Fibroblast of pulmonary artery (primary cell): ENCODE data around the gene CACNB4.
"Not testable (repeated sequence)": the region's sequence is repeated elsewhere in the genome, so short reads cannot be mapped to it uniquely, and the experiment has no call there.

ENCODE experiments used
- DNase-seq: peaks from one replicate; pipeline ENCODE4 v3.0.0-alpha.2; 2010; ENCODE audit warnings: low read depth
- H3K4me3 ChIP-seq: replicated peaks from 2 replicates; pipeline ENCODE4 v1.5.1; 2011; ENCODE audit warnings: low read depth, mild to moderate bottlenecking, control low read depth, low read length, moderate library complexity
- CTCF ChIP-seq: IDR thresholded peaks from 2 replicates; pipeline ENCODE4 v1.5.1; 2011; ENCODE audit warnings: mild to moderate bottlenecking, control low read depth, low read length, inconsistent platforms; ENCODE audit errors: missing control alignments

Gene CACNB4

GRCh38 chr2:151945186-151945585 lies 153.7 kb downstream of the CACNB4 start:
- no peak overlapping the region for H3K4me3 ChIP-seq
- DNase-seq, result no peak
- no peak for TF ChIP-seq CTCF

DNA sequence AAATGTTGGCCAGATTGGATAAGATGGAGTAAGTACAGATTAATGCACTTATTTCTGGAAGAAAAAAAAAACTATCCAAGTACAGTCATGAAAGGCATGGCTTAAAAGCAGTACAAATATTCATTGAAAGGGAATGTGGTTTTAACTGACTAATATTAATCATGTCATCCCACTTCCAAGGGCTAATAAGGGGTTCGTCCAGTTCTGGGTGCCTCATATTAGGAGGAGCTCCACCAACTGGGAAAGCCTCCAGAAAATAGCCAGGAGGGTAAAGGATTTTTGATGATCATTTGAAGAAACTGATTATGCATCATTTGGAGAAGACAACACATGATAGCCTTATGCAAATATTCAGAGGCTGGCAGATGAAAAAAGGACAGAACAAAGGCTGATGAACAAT lies 155.4 kb downstream of the CACNB4 start:
- no peak for DNase-seq
- no peak for TF ChIP-seq CTCF
- H3K4me3 ChIP-seq, result no peak overlapping the region

GRCh38 chr2:151942540-151943205 lies 156.2 kb downstream of the CACNB4 start:
- DNase-seq, H3K4me3 ChIP-seq: not testable (repeated sequence)

DNA sequence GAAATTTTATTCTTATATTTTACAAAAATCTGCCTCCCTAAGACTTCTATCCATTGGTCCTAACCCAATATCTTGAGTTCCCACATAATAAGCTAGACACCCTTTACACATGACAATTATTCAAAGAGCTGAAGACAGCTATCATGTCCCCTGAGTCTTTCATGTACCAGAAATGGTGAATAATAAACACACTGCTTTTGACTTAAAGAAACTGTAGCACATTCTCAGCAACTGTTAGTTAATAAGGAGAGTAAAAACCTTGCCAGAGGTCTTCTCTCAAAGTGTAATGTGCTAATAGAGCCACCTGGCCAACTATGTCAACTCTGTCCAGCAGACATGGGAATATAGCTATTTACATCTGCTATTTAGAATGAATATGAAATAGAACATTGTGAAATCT lies 160.9 kb downstream of the CACNB4 start:
- no peak overlapping the region for H3K4me3 ChIP-seq
- no peak for TF ChIP-seq CTCF
- no peak for DNase-seq

- DNase-seq, result no peak
- no peak for TF ChIP-seq CTCF
- H3K4me3 ChIP-seq, result no peak overlapping the region
Measured at GRCh38 chr2:151936626-151937025, 162.2 kb downstream of the CACNB4 start.

- no peak for DNase-seq
- no peak overlapping the region for H3K4me3 ChIP-seq
- TF ChIP-seq CTCF, result no peak
Measured at GRCh38 chr2:151933266-151933804, 165.5 kb downstream of the CACNB4 start.

- H3K4me3 ChIP-seq, result no peak overlapping the region
- no peak for DNase-seq
- TF ChIP-seq CTCF, result no peak
Measured at GRCh38 chr2:151931756-151932155, 167.1 kb downstream of the CACNB4 start.
